Measurements from ENCODE around the gene CLIP2. TPM values are rescaled to one million over a fixed set of nuclear protein-coding genes. Genes with fewer than 3 reads are reported as not detected.

The CLIP2 gene
- polyA plus RNA-seq, 4 donors: 21.7 to 31.5 (median 25.4) TPM

Other genes starting within 250 kb of the CLIP2 start
- gene LIMK1, start 205.6 kb upstream of the CLIP2 start, polyA plus RNA-seq (ENCODE audit: insufficient read length in 4 of 4): 10 to 100 TPM; 21.8 to 25.6 (median 23.5) TPM
- 100 to 1,000 TPM; 278 to 305 (median 303) TPM for gene EIF4H, start 115.1 kb upstream of the CLIP2 start, polyA plus RNA-seq (ENCODE audit: insufficient read length in 4 of 4)
- 1 to 10 TPM; 2.2 to 2.8 (median 2.4) TPM for gene LAT2, start 79.4 kb upstream of the CLIP2 start, polyA plus RNA-seq (ENCODE audit: insufficient read length in 4 of 4)
- 10 to 100 TPM; 38.7 to 50.4 (median 48.3) TPM for gene RFC2, start 35.0 kb upstream of the CLIP2 start, polyA plus RNA-seq (ENCODE audit: insufficient read length in 4 of 4)
- gene GTF2IRD1, start 164.5 kb downstream of the CLIP2 start, polyA plus RNA-seq (ENCODE audit: insufficient read length in 4 of 4): 10 to 100 TPM; 50.6 to 56.2 (median 52.4) TPM